Metanephros (tissue), 2 donors: ENCODE measurements around the gene KCNJ13. TPM values are rescaled to one million over a fixed set of nuclear protein-coding genes. Genes with fewer than 3 reads are reported as not detected.

ENCODE experiments used
- small RNA-seq: library from RNA; depleted of rRNA; stranded (forward); fragments of <200 nt; gene quantifications from one replicate; pipeline ENCODE3, GENCODE V24; 2014; ENCODE audit warnings: low replicate concordance
- total RNA-seq: library from RNA; depleted of rRNA; stranded (reverse); fragments of >200 nt; gene quantifications from one replicate; pipeline ENCODE4 v1.2.3, GENCODE V29; 2014

The KCNJ13 gene
- total RNA-seq: 1.8 TPM

DNA sequence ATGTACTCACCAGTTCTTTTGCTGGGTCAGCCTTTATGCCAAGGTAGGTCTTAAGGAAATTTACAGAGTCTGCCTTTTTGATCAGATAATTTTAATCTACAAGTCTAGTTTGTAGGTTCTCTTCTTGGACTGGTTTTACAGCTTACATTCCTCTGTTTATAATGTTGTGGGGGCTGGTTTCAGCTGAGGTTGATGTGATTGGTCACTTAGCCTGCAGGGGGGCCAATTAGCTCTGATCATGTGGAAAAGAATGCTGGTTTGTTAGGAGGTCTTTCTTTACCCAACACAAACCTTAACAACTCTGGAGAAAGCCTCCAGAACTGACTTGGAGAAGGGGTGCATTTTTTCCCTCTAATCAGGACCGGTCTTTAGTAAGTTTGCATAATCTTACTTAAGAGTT is at the start of gene KCNJ13:
TSS of gene KCNJ13 (minus strand) at position 131 of the 400 bp plus-strand sequence. CDS start 5,203 bp downstream, outside the sequence.

Small RNAs within 50 kb of the gene (small RNA-seq; reads per million reads assigned to genes)
- gene RNU6-107P: not detected

Other genes with a start within 250 kb of the KCNJ13 start
- gene CHRNG, start 236.9 kb downstream of the KCNJ13 start, total RNA-seq: 9.5 TPM
- gene TIGD1, start 226.0 kb downstream of the KCNJ13 start, total RNA-seq: 7.3 TPM
- 56.5 TPM for gene EIF4E2, start 225.9 kb downstream of the KCNJ13 start, total RNA-seq
- 30.4 TPM for gene EFHD1, start 143.0 kb downstream of the KCNJ13 start, total RNA-seq
- gene GIGYF2, start 79.2 kb downstream of the KCNJ13 start, total RNA-seq: 101 TPM
- gene SNORC, start 93.7 kb upstream of the KCNJ13 start, total RNA-seq: 0.93 TPM
- 1.7 TPM for gene NGEF, start 236.7 kb upstream of the KCNJ13 start, total RNA-seq